ENCODE measurements around the gene RTN1.

RTN1 gene

GRCh38 chr14:59803052-59803540 lies 67.5 kb downstream of the RTN1 start:
- no peaks in the 10 kb centered on the region for H3K4me1 Mint-ChIP-seq (ENCODE audit: low read depth)
- intact Hi-C loops (cut with micrococcal nuclease) = no loop called here

DNA sequence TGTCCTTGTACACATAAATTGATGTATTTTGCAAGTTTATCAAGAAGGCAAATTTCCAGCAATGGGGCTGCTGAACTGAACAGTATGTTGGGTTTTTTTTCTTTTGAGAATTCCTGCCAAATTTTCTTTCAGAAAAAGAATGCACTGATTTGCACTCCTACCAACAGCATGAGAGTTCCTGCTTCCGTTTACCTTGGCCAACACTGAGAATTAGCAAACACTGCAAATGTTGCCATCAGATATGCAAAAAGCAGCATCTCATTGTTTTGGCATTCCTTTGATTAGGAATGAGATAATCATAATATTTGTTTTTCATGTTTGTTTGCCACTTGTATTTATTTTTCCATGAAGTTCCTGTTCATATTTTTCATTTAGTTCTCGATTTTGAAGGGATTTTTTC lies 82.4 kb downstream of the RTN1 start:
- intact Hi-C loops (cut with micrococcal nuclease) = no loop called here
- peaks cover 5% of the 10 kb centered on the region for H3K4me1 Mint-ChIP-seq (ENCODE audit: low read depth)
- no peak overlapping the region for H3K4me3 Mint-ChIP-seq
- H3K36me3 Mint-ChIP-seq (ENCODE audit: low read depth) = no peaks in the 10 kb centered on the region
- no peaks in the 10 kb centered on the region for H3K9me3 Mint-ChIP-seq
- H3K27me3 Mint-ChIP-seq = peaks cover 2% of the 10 kb centered on the region
- H3K27ac Mint-ChIP-seq = no peak overlapping the region

More at GRCh38 chr14:59803052-59803540, 67.5 kb downstream of the RTN1 start:
- no peaks in the 10 kb centered on the region for H3K36me3 Mint-ChIP-seq (ENCODE audit: low read depth)
- H3K27ac Mint-ChIP-seq = no peak overlapping the region
- H3K27me3 Mint-ChIP-seq = peaks cover 4% of the 10 kb centered on the region
- H3K9me3 Mint-ChIP-seq = peaks cover under 1% of the 10 kb centered on the region
- H3K4me3 Mint-ChIP-seq = no peak overlapping the region

GRCh38 chr14:59787045-59787674 lies 83.4 kb downstream of the RTN1 start:
- no peak overlapping the region for H3K4me3 Mint-ChIP-seq
- H3K27ac Mint-ChIP-seq = no peak overlapping the region
- peaks cover 5% of the 10 kb centered on the region for H3K4me1 Mint-ChIP-seq (ENCODE audit: low read depth)
- no peaks in the 10 kb centered on the region for H3K36me3 Mint-ChIP-seq (ENCODE audit: low read depth)
- no peaks in the 10 kb centered on the region for H3K9me3 Mint-ChIP-seq
- H3K27me3 Mint-ChIP-seq = peaks cover 2% of the 10 kb centered on the region
- intact Hi-C loops (cut with micrococcal nuclease) = no loop called here

- Mint-ChIP-seq H3K27me3 (no peaks in the 10 kb centered on the region), H3K4me1 (ENCODE audit: low read depth) (peaks cover 5% of the 10 kb centered on the region), H3K4me3 (no peak overlapping the region), H3K27ac (no peak overlapping the region), H3K36me3 (ENCODE audit: low read depth) (no peaks in the 10 kb centered on the region), H3K9me3 (no peaks in the 10 kb centered on the region)
- intact Hi-C loops (cut with micrococcal nuclease) = no loop called here
Measured at GRCh38 chr14:59785629-59786028, 84.9 kb downstream of the RTN1 start.

DNA sequence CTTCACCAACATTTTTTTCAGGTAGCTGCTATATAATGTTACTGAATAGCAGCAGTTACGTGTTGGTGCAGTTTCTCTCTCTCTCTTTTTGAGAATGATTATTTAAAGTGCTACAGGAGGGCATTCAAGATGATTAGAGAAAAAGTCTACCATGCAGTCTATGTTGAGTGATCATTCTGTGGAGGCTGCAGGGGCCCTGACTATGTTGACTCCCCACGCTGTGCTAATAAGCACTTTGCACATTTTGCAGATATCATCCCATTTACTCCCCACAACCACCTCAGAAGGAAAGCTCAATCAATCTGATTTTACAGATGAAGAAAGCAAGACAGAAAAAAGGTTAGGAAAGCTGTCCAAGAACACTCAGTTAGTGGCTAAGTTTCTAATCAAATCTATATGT lies 87.8 kb downstream of the RTN1 start:
- Mint-ChIP-seq H3K27me3 (no peaks in the 10 kb centered on the region), H3K27ac (no peak overlapping the region), H3K9me3 (no peaks in the 10 kb centered on the region), H3K4me1 (ENCODE audit: low read depth) (peaks cover 8% of the 10 kb centered on the region), H3K4me3 (no peak overlapping the region), H3K36me3 (ENCODE audit: low read depth) (no peaks in the 10 kb centered on the region)
- intact Hi-C loops (cut with micrococcal nuclease) = no loop called here

DNA sequence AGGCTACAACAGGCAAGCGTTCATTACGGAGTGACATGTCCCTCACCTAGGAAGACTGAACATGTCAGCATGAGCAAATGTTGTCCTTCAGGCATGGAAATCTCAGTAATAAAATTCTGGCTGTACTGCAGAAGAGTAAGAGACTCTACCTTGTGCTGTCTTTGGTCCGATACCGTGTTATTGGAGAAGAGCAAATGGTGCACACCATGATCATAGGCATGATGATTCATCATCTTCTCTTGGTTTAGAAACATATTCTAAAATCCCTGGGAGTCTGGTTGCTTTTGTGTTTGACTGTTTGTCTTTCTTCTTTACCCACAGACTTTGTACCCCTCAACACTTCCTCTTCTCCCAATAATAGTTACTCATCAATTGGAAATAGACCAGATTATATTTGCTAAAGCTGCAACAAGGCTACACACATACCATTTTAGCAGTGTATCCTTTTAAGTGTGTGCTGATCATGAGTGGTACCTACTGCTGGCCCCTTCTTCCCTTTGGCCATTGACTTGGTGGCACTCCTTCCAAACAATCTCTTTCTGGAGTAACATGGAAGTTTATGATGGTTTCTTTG lies 93.5 kb downstream of the RTN1 start:
- no peaks in the 10 kb centered on the region for H3K36me3 Mint-ChIP-seq (ENCODE audit: low read depth)
- intact Hi-C loops (cut with micrococcal nuclease) = no loop called here
- H3K9me3 Mint-ChIP-seq = no peaks in the 10 kb centered on the region
- no peak overlapping the region for H3K27ac Mint-ChIP-seq
- no peak overlapping the region for H3K4me3 Mint-ChIP-seq
- peaks cover 13% of the 10 kb centered on the region for H3K4me1 Mint-ChIP-seq (ENCODE audit: low read depth)
- H3K27me3 Mint-ChIP-seq = no peaks in the 10 kb centered on the region

GRCh38 chr14:59776468-59776867 lies 94.1 kb downstream of the RTN1 start:
- no peak overlapping the region for H3K4me3 Mint-ChIP-seq
- H3K4me1 Mint-ChIP-seq (ENCODE audit: low read depth) = peaks cover 14% of the 10 kb centered on the region
- H3K9me3 Mint-ChIP-seq = no peaks in the 10 kb centered on the region
- intact Hi-C loops (cut with micrococcal nuclease) = no loop called here
- H3K36me3 Mint-ChIP-seq (ENCODE audit: low read depth) = no peaks in the 10 kb centered on the region
- no peaks in the 10 kb centered on the region for H3K27me3 Mint-ChIP-seq
- H3K27ac Mint-ChIP-seq = no peak overlapping the region

GRCh38 chr14:59772233-59772632 lies 98.3 kb downstream of the RTN1 start:
- Mint-ChIP-seq H3K27me3 (no peaks in the 10 kb centered on the region), H3K4me3 (no peak overlapping the region), H3K4me1 (ENCODE audit: low read depth) (peaks cover 7% of the 10 kb centered on the region), H3K36me3 (ENCODE audit: low read depth) (no peaks in the 10 kb centered on the region), H3K9me3 (no peaks in the 10 kb centered on the region), H3K27ac (no peak overlapping the region)
- intact Hi-C loops (cut with micrococcal nuclease) = no loop called here

DNA sequence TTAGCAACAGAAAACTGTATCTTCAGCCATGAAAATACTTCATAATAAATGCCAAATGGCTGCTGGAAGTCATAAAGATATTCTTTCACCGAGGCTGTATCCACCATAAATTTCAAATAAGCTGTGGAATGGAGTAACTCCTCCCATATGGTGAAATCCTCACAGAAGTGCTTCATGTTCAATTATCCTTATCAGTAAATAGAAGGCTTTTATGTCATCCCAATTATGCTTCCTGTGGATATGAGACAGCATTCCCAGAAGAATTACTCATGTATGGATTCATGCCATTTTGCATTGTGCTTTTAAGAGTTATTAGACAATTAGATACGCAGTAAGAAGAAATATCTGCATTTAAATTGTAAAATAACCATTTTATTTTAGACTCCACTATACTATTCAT lies 99.0 kb downstream of the RTN1 start:
- no peaks in the 10 kb centered on the region for H3K9me3 Mint-ChIP-seq
- peaks cover 5% of the 10 kb centered on the region for H3K4me1 Mint-ChIP-seq (ENCODE audit: low read depth)
- intact Hi-C loops (cut with micrococcal nuclease) = no loop called here
- H3K4me3 Mint-ChIP-seq = no peak overlapping the region
- H3K27me3 Mint-ChIP-seq = no peaks in the 10 kb centered on the region
- H3K27ac Mint-ChIP-seq = no peak overlapping the region
- no peaks in the 10 kb centered on the region for H3K36me3 Mint-ChIP-seq (ENCODE audit: low read depth)

DNA sequence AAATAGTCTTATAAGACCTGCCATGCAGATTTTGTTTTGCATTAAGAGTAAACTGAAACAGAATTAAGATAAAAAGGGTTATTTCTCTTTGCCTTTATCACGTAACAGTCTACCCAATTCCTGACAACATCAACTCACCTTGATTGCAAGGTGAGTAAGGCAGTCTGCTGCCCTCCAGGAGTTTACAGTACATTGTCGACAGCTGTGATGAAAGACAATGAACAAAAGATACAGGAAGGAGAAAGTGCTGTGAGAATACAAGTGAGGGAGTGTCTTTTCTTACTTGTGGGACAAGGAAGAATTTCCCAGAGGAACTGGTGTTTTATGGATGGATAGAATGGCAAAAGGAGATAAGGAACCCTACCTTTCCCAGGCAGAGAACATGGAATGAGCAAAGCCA lies 101.0 kb downstream of the RTN1 start:
- H3K27ac Mint-ChIP-seq = no peak overlapping the region
- H3K9me3 Mint-ChIP-seq = no peaks in the 10 kb centered on the region

GRCh38 chr14:59768855-59769375 lies 101.7 kb downstream of the RTN1 start:
- H3K27ac Mint-ChIP-seq = no peak overlapping the region

More for the DNA sequence above, 101.0 kb downstream of the RTN1 start:
- no peak overlapping the region for H3K4me3 Mint-ChIP-seq
- intact Hi-C loops (cut with micrococcal nuclease) = no loop called here
- H3K36me3 Mint-ChIP-seq (ENCODE audit: low read depth) = no peaks in the 10 kb centered on the region
- no peaks in the 10 kb centered on the region for H3K27me3 Mint-ChIP-seq
- H3K4me1 Mint-ChIP-seq (ENCODE audit: low read depth) = peaks cover 5% of the 10 kb centered on the region

GRCh38 chr14:59761851-59762250 lies 108.7 kb downstream of the RTN1 start:
- intact Hi-C loops (cut with micrococcal nuclease) = no loop called here
- Mint-ChIP-seq H3K36me3 (ENCODE audit: low read depth) (no peaks in the 10 kb centered on the region), H3K9me3 (no peaks in the 10 kb centered on the region), H3K27ac (no peak overlapping the region), H3K4me3 (no peak overlapping the region), H3K4me1 (ENCODE audit: low read depth) (peaks cover 5% of the 10 kb centered on the region), H3K27me3 (no peaks in the 10 kb centered on the region)

More at GRCh38 chr14:59768855-59769375, 101.7 kb downstream of the RTN1 start:
- Mint-ChIP-seq H3K36me3 (ENCODE audit: low read depth) (no peaks in the 10 kb centered on the region), H3K9me3 (no peaks in the 10 kb centered on the region), H3K4me1 (ENCODE audit: low read depth) (peaks cover 5% of the 10 kb centered on the region), H3K4me3 (no peak overlapping the region), H3K27me3 (no peaks in the 10 kb centered on the region)
- intact Hi-C loops (cut with micrococcal nuclease) = no loop called here

DNA sequence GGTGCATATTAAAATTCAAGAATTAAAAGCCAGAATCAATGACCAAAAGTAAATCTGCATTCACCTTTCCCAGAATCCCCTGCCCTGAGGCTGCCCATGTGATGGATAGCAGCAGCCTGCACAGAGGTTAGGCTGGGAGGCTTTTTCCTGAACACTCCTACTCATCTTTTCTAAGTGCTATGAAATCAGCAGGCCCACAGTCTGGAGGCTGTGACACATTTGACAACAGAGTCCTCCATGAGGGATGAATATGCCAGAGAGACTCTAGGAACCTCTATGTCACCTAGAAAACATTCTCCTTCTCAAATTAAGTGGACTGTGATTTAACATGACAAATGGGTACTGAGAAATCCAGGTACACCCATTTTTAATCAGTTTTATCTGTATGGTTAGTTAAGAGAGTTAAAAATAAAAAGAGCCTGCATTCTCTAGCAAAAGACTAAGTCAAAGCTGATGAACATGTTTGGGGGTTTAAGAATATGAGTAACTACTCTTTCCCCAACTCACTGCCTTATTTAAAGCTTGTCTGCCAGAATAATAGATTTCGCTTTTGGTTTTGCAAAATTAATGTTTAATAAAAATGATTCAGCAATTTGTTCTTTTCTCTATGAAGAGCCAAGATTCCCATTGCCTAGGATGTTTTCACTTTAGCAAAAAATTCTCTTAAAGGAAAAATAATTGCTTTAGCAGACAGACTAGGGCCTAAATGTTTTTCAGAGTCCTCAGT lies 115.0 kb downstream of the RTN1 start:
- no peak overlapping the region for H3K4me3 Mint-ChIP-seq
- no peak overlapping the region for H3K27ac Mint-ChIP-seq
- H3K9me3 Mint-ChIP-seq = no peaks in the 10 kb centered on the region
- no peaks in the 10 kb centered on the region for H3K27me3 Mint-ChIP-seq
- intact Hi-C loops (cut with micrococcal nuclease) = no loop called here
- no peaks in the 10 kb centered on the region for H3K4me1 Mint-ChIP-seq (ENCODE audit: low read depth)
- H3K36me3 Mint-ChIP-seq (ENCODE audit: low read depth) = no peaks in the 10 kb centered on the region

DNA sequence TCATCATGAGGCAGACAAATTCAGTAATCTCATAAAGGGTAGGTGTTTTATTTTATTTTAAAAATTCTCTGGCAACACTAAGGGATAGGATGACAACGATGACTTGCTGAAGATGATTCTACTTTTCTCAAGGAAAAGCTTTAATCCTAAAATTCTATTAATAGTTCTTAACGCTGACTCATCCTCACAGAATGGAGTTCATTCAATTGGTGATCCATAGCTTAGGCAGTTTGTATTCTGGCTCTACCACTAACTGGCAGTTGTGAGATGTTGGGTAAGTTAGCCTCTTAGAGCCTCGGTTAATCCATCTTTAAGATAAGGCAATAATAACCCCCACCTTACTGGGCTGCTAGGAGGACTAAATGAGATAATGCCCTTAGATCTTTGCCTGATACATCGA lies 116.3 kb downstream of the RTN1 start:
- Mint-ChIP-seq H3K9me3 (no peaks in the 10 kb centered on the region), H3K27ac (no peak overlapping the region), H3K36me3 (ENCODE audit: low read depth) (no peaks in the 10 kb centered on the region), H3K4me3 (no peak overlapping the region), H3K27me3 (no peaks in the 10 kb centered on the region), H3K4me1 (ENCODE audit: low read depth) (no peaks in the 10 kb centered on the region)
- intact Hi-C loops (cut with micrococcal nuclease) = no loop called here

Data from dendritic cell treated with granulocyte-macrophage colony-stimulating factor and Interleukin-4, amounts not matched to agents 40 ng/mL and 50 ng/mL, for 4 days (primary cell).